HL-60/S4 treated with retinoic acid at 250 ng/mL for 4 days and 3 days (cell line): Measurements from ENCODE around the gene MRE11.
"Not testable (repeated sequence)": the region's sequence is repeated elsewhere in the genome, so short reads cannot be mapped to it uniquely, and the experiment has no call there.

Experiments used
- in situ Hi-C: fragments of 300-500 bp; cut with MboI; formaldehyde crosslinking; loops from 2 replicates; pipeline ENCODE4 v1.7.0; 2022; ENCODE audit warnings: low sequenced_read_pairs

MRE11 gene

DNA sequence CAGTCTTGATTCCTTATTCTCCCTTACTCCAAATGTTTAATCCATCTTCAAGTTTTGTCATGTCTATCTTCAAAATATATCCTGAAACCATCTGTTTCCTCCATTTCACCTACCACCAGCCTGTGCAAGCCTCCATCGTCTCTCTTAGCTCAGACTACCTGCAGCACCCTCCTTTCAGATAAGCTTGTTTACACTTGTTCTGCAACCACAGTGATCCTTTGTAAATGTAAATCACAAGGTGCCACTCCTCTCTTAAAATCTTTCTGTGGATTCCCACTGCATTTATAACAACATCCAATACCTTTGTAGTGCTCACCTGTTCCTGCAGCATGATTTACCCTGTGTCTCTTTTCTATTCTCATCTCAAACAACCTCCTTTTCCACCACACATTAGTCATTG lies 60.6 kb downstream of the MRE11 start:
- in situ Hi-C loops = no loop called here

DNA sequence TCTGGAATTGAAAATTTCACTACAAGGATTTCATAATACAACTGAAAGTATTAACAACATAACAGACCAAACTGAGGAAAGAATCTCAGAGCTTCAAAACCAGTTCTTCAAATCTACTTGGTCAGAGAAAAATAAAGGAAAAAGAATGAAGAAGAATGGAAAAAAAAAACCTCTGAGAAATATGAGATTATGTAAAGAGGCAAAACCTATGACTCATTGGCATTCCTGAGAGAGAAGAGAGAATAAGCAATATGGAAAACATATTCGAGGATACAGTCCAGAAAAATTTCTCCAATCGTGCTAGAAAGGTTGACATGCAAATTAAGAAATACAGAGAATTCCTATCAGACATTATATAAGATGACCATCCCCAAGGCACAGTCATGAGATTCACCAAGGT lies 69.0 kb downstream of the MRE11 start:
- in situ Hi-C loops = no loop called here

DNA sequence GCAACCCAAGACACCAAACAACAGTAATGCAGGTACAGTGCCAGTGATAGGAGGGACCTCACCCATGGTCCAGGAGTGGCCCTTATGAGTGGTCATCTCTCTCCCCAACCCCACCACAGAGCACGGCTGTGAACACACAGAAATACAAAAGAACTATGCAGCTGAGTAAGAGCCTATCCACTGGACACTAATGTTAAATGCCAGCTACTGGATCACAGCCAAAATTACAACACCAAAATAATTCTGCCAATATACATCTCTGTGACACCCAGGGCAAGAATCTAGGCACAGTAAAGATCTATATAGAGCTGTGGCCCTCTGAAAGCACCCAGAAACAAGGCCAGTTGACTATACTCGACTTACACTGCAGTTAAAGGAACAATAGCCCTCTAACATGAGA lies 69.6 kb downstream of the MRE11 start:
- in situ Hi-C loops = no loop called here

DNA sequence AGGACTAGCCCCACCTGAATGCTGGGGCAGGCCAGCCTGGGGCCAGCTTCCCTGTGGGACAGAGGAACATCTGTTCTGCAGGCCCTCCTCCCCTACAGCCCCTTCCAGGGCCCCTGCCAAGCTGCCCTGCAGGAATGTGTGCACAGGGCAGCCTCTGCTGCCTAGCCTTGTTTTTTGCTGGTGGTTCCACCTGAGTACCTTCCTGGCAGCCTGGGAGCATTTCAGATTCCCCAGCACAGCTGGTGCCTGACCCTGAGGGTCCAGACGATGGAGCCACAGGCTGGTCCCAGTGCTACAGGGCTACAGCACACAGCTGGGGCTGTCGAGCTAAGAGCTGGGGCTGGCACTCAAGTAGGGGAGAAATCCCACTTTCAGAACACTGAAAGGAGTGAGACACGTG lies 70.1 kb downstream of the MRE11 start:
- in situ Hi-C loops = no loop called here

DNA sequence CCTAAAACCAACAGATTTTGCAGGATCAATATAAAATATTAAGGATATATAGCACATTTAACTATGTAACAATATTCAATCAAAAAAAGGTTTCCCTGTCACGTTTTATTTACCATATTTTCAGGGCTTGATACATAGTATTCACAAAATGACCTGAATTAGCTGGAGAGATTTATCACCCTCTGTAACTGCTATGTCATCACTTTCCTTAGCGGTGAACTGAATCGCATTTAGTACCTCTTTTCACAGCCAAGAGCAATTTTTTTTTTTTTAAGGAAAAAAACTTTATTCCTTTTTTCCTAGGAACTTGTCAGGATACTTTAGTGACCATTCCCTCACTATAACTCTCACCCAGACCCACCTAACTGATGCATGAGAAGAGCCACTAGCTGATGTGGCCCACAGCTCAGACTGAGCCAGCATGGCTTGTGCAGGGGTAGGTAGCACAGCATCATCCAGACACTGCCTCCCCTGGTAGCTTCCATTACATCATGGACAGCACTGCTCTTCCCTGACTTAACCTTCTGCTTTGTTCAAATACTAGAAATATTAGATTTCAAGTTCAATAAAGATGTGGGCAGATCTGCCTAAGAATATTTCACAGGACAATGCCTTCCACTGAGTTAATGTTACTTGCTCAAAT lies 75.4 kb downstream of the MRE11 start:
- in situ Hi-C loops = no loop called here

DNA sequence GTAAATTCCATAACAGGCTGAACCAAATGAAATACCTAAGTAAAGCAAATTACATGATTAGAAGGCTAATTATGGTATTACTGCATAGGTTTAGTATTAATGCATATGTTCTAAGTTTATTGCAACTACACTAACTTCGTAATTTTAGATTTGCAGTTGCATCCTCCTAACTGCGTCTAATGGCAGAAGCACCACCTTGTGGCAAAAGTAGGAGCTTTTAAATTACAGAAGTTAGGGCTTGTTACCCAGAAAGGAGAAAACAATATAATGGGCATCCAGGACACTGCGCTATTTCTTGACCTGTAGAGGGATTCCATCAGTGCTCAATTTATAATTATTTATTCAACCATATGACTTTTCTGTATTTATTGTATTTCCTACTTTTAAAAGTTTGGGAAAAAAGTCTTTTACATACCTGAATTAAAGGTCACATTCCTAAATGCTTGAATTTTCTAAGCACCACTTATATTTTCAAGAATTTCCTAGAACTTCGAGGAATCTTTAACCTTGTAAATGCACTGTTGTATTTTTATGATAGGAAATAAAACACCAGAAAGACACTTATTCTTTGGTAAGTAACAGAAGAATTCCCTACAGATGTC lies 76.2 kb downstream of the MRE11 start:
- in situ Hi-C loops = no loop called here

DNA sequence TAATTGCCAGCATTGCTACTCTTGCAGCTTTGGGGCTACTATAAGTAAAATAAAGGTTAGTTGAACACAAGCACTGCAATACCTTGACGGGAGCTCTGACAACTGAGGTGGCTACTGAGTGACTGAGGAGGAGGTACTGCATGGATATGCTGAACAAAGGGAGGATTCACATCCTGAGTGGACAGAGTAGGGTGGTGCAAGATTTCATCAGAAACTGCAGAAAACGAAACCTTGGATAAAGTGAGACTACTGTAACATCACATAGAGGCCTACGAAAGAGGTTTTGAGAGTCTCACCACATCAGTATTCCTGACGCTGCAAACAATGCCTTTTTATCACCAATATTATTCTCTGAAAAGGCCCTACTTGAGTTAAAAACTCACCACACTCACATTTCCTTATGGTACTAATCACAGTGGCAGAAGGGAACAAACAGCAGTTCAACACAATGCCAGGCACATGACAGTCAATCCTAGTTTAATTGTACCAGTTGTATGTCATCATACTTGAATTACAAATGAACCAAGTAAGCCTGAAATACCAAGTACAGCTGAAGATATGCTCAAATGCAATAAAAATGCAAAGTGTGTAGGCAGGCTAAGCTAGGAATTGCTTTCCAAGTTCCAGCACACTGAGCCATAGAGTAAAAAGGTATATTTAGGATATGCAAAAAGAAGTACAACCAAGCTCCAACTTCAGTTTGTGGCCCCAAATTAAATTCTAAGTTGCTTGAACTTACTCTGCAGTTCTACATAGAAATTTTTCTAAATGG lies 88.4 kb downstream of the MRE11 start:
- in situ Hi-C loops = no loop called here

DNA sequence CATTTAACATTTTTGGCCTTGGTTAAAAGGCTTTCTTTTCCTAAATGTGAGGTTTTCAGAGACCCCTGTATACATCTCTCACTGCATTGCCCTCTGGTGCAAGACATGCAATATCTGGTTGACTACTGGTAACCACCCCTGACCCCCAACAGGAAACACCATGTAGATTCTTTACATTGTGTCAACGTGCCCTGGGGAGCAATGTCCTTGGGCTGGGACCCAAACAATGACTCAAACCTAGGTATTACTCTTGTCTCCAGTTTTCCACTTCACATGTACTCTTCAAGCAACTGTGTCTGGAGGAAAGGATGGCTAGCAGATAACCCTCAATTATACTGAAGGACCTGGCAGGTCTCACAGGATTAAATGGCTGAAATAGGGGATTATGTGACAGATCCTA lies 91.3 kb downstream of the MRE11 start:
- in situ Hi-C loops = no loop called here

DNA sequence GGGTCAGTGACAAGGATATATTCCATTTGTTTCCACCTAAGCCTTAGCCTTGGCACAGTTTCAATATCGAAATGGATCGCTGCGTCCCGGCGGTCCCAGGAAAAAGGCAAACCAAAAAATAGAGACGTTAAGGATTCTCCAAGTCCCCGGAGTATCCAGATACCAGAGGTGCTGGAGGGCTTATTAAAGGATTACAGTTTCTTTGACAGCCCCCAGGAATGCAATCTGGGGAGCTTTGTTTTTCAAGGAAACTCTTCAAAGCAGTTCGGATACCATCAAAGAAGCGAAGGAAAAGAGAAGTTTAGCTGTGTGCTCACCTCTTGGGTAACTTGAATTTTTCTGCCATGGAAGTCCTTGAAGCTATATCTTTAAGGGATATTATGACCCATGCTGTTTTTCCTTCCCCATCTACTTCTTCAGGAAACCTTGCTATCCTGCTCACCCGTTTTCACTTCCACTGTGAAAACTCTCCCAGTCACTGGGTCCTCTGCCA lies 91.8 kb downstream of the MRE11 start:
- in situ Hi-C loops = no loop called here

DNA sequence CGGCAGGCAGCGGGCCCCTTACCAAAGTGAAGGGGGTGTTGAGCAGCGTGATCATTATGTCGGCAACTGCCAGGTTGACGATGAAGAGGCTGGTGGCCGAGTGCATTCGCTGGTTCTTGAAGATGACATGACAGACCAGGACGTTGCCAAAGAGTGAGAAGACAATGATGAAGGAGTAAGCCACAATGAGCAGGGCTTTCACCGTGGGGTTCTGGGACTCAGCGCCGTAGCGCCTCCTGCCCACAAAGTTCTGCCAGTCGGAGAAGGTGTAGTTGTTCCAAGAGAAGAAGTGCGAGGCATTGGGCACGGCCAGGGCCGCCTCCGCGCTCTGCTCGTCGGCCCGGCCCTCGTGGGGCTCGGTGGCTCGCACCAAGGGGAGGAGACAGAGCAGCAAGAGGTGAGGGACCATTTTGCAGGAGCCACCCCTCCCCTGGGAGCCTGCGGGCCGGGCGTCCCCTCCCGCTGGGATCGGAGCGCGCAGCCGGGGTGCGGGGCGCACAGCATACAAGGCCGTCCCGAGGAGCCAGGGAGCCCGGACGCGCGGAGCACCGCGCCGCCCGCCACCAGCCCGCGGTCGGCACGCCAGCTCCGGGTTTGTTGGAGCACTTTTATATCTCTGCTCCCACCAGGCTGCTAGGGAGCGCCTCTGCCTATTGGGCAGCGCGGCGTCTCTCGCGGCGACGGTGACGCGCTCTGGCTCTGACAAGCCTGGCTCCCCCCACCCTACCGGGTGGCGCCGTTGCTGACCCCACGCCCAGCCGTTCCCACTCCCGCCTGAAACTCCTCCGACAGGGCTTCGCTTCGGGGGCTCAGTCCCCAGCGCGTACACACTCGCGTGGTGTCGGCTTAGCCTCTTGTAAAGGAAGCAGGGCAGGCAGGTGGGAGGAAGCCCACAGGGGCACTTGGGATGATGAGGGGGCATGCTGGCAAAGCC lies 92.5 kb downstream of the MRE11 start, which contains the start of gene GPR83:
Gene GPR83, minus strand, starts transcription at position 581 of the 934 bp plus-strand sequence. Its CDS starts 172 bp downstream, at position 409.
- in situ Hi-C loops = no loop called here

DNA sequence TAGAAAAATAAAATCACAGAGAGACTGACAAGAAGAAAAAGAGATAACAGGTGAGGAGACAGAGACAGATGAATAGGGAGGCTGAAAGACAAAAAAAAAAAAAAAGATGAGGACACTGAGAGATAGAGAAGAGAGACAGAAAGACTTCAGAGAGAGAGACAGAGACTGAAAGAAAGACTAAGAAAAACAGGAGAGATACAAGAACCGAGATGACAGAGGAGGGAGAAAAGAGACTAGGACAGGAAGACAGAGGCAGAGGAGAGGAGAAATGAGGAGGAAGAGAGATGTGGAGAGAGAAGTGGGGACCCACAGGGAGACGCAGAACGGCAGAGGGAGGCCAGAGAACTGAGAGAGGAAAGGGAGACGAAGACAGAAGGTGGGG lies 93.2 kb downstream of the MRE11 start:
- in situ Hi-C loops = no loop called here

DNA sequence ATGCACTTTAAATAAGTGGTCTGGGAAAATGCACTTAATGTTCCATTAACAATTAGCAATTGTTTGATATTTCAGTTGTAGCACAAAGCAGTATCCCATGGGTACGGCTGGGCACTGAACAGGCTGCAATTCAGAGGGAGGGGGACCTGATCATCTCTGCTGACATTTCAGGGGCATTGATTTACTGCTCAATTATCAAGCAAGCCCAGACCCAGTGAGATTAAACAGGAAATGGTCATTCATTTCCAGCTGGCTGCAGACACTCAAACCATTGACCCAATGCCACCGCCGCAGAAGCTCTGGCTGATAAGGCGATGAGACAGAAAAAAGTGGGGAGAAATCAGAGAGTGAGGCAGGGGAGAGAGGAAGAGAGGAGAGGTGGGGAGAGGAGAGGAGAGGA lies 93.6 kb downstream of the MRE11 start:
- in situ Hi-C loops = no loop called here

DNA sequence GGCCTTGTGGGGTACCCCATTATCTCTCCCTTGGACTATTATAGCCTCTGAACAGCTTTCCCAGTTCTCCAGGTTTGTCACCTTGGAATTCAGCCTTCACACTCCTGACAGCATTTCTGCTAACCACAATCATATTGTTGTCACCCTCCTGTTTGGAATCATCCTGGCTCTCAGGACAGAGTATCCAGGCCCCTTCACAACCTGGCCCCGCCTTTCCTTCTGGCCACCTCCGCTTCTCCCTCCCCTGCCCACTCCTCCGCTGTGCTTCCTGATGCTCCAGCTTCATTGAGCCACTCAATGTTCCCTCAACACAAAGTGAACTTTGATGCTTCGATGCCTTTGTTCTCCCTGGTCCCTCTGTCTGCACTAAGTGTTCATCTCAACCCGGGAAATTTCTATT lies 95.5 kb downstream of the MRE11 start:
- in situ Hi-C loops = no loop called here

DNA sequence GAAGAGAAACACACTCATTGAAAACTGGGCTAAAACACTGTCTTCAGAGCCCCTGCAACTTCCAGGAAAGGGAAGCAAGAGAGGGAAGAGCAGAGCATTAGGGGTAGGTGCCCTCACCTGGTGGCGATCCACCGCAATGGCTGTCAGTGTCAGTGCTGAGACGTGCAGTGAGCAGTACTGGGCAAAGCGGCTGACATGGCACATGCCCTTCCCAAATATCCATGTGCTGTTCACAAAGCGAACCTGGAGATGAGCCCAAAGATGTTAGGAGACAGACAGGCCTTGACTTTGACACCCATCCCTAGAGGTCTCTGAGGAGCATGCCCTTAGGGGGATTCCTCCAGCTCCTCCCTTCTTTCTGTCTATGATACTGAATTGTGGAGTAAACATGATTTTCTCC lies 97.4 kb downstream of the MRE11 start:
- in situ Hi-C loops = no loop called here

DNA sequence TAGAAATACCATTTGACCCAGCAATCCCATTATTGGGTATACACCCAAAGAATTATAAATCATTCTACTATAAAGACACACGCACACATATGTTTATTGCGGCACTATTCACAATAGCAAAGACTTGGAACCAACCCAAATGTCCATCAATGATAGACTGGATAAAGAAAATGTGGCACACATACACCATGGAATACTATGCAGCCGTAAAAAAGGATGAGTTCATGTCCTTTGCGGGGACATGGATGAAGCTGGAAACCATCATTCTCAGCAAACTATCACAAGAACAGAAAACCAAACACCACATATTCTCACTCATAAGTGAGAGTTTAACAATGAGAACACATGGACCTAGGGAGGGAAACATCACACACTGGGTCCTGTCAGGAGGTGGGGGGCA lies 101.7 kb downstream of the MRE11 start:
- in situ Hi-C loops = not testable (repeated sequence)

DNA sequence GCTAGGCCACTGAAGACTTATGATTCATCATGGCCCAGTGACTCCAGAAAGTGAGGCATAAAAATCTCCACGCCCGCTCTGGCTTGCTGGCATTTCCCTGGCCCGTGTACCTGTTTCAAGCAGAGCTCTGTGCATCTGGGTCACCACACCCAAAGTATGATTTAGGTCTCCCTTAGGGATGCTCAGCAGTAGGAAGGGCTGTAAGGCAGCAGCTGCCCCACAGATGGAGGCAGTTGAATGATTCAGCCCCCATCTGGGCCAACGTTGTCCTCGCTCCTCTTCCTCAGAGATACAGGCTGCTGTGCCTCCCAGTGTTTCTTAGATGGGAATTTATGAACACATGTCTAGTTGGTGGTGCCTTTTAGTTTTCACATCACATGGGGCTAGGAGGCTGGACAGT lies 114.0 kb downstream of the MRE11 start:
- in situ Hi-C loops = no loop called here

DNA sequence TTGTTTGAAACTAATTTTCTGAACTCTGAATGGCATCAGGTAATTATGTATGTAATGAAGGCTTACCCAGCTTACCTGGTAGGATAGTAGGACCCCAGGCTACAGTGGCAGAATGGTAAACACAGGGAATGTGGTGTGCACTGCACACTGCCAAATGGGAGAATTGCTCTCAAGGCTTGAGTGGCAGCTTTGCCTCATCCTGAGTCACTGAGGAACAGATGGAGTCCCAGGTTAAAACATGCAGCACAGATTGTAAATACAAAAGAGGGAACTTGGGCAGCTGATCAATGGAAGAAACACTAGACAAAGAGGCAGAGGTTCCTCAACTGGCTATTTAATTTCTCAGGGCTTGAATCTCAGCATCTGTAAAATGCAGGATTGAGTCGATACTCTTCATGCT lies 116.8 kb downstream of the MRE11 start:
- in situ Hi-C loops = no loop called here

DNA sequence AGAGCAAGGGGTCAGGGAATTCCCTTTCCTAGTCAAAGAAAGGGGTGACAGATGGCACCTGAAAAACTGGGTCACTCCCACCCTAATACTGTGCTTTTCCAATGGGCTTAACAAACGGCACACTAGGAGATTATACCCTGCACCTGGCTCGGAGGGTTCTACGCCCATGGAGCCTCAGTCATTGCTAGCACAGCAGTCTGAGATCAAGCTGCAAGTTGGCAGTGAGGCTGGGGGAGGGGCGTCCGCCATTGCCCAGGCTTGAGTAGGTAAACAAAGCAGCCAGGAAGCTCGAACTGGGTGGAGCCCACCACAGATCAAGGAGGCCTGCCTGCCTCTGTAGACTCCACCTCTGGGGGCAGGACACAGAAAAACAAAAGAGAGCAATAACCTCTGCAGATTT lies 123.1 kb downstream of the MRE11 start:
- in situ Hi-C loops = loop anchor here (25.0 kb wide), 1 partner anchor 108 kb away; no protein-coding TSS in a partner anchor
